ENCODE results near the gene CAPG. TPM values are rescaled to one million over a fixed set of nuclear protein-coding genes. Genes with fewer than 3 reads are reported as not detected.

Gene CAPG, protein sequence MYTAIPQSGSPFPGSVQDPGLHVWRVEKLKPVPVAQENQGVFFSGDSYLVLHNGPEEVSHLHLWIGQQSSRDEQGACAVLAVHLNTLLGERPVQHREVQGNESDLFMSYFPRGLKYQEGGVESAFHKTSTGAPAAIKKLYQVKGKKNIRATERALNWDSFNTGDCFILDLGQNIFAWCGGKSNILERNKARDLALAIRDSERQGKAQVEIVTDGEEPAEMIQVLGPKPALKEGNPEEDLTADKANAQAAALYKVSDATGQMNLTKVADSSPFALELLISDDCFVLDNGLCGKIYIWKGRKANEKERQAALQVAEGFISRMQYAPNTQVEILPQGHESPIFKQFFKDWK
- polyA plus RNA-seq (466 to 683 TPM (median 503 TPM) in 3 replicates), polyA minus RNA-seq (216 to 344 TPM (median 339 TPM) in 3 replicates)
- 123 TPM for polyA plus RNA-seq (2011; ENCODE audit: low read depth)
- 321 and 549 TPM in 2 replicates for polyA plus RNA-seq (2011; cell fraction: cytosol; rRNA removed)
- 232 and 338 TPM in 2 replicates for polyA plus RNA-seq (2011; cell fraction: nucleus; rRNA removed)
- polyA plus RNA-seq (2012; ENCODE audit: low replicate concordance), result 352 and 538 TPM in 2 replicates
- polyA minus RNA-seq (2011; cell fraction: cytosol; rRNA and poly(A)+ RNA removed), result 273 TPM
- 94.0 and 95.3 TPM in 2 replicates for polyA minus RNA-seq (2011; cell fraction: nucleus; rRNA and poly(A)+ RNA removed)

DNA sequence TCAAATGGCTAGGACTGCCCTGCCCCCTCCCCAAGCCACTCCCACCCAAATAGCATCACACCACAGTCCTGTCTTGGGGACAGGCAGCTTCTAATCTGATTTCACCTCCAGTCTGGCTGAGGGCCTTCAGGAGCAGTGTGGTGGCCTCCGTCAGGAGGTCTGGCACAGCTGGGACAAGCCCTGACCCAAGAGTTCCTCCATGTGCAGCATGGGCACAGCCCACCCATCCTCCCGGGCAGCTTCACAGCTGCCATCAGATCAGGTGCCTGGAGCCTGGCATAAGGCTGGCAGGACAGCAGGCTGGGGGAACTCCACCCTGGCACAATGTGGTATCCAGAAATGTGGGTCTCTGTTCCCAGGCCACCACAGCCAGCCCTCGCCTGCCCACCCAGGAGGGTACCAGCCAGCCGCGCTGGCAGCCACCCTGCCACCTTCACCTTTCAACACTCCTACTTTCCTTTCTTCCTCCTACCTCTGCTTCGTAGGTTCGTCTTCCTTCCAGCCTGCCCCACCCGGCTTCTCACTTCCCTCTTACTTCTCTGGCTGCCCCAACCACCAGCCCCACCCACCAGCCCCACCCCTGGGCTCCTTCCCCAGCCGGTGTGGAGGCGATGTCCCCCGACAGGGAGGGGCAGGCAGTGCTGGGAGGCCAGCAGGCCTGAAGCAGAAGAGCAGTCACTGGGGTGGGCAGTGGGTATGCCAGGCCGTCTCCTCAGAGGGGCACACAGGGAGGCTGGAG lies at the start of gene CAPG:
CAPG (minus strand) TSS at position 522 of the 739 bp plus-strand sequence. CDS start 8,221 bp downstream, outside the sequence.
- no peak for FAIRE-seq
- H3K27ac ChIP-seq (ENCODE audit: control insufficient read depth, insufficient read depth, low read length), result peak within 1 kb of the TSS; percentile 71

DNA sequence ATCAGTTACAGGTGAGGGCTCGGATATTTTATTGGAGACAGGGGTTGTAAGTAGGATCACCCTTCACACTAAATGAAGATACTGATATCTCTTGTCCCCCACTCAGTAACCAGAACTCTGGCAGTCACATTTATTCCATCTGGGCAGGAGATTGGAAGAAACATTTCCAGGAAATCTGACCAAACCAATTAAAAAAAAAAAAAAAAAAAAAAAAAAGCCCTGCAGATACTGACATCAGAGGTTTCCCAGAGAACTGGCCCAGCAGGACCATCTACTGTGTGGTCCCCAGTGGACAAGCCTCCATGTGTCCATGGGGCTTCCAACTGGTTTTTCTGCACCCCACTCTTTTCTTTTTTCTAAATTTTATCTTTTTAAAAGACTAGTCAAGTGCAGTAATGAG lies 49.6 kb upstream of the CAPG start:
- TF ChIP-seq CTCF (optimal IDR thresholded peaks at IDR 0.05 in 1 of 3, IDR thresholded peaks at IDR 0.05 in 1 of 3, conservative IDR thresholded peaks at IDR 0.05 in 1 of 3; ENCODE audit: extremely low read depth in 1 of 3, insufficient read depth in 2 of 3, low read length in 3 of 3) (no peak), EZH2 (IDR thresholded peaks at IDR 0.05; ENCODE audit: low read length) (no peak)
- Histone ChIP-seq H3K27ac (ENCODE audit: control insufficient read depth, insufficient read depth, low read length) (no peak overlapping the region), H3K9ac (ENCODE audit: control insufficient read depth, extremely low read depth, insufficient read depth, low read length) (no peak overlapping the region), H3K79me2 (ENCODE audit: control insufficient read depth, insufficient read depth, low read length) (no peaks in the 10 kb centered on the region), H3K9me1 (ENCODE audit: control insufficient read depth, extremely low read depth, insufficient read depth, low read length) (no peaks in the 10 kb centered on the region), H3K4me1 (ENCODE audit: control insufficient read depth, extremely low read depth, insufficient read depth, low read length) (peaks cover 18% of the 10 kb centered on the region), H2AFZ (ENCODE audit: control insufficient read depth, low read length) (no peak overlapping the region), H3K36me3 (ENCODE audit: control insufficient read depth in 2 of 2, extremely low read depth in 1 of 2, insufficient read depth in 2 of 2, low read length in 2 of 2) (no peaks in the 10 kb centered on the region), H3K4me3 (ENCODE audit: control insufficient read depth in 2 of 3, extremely low read depth in 1 of 3, insufficient read depth in 2 of 3, low read depth in 1 of 3, low read length in 3 of 3) (no peak overlapping the region), H3K27me3 (ENCODE audit: control insufficient read depth, extremely low read depth, insufficient read depth, low read length) (no peaks in the 10 kb centered on the region), H3K4me2 (ENCODE audit: control insufficient read depth, extremely low read depth, insufficient read depth, low read depth, low read length) (no peak overlapping the region), H3K9me3 (ENCODE audit: control insufficient read depth, low read depth, low read length) (no peaks in the 10 kb centered on the region), H4K20me1 (ENCODE audit: control insufficient read depth, extremely low read depth, insufficient read depth, low read length) (no peaks in the 10 kb centered on the region)
- DNase-seq (ENCODE audit: low read depth, low spot score) (no peak), FAIRE-seq (no peak)
- dilution Hi-C loops (cut with MboI; ENCODE audit: extremely low pct_ligation_motif_present, low sequenced_read_pairs), result no loop called here

More for the DNA sequence above, at the start of gene CAPG:
- Histone ChIP-seq H3K4me1 (ENCODE audit: control insufficient read depth, extremely low read depth, insufficient read depth, low read length) (peaks cover 31% of the 10 kb centered on the region), H3K9ac (ENCODE audit: control insufficient read depth, extremely low read depth, insufficient read depth, low read length) (peak within 1 kb of the TSS; percentile 71), H3K4me3 (ENCODE audit: control insufficient read depth in 2 of 3, extremely low read depth in 1 of 3, insufficient read depth in 2 of 3, low read depth in 1 of 3, low read length in 3 of 3) (peak within 1 kb of the TSS; percentile 30 to 49 (median 47)), H3K9me1 (ENCODE audit: control insufficient read depth, extremely low read depth, insufficient read depth, low read length) (peaks cover 3% of the 10 kb centered on the region), H3K27me3 (ENCODE audit: control insufficient read depth, extremely low read depth, insufficient read depth, low read length) (no peaks in the 10 kb centered on the region), H3K4me2 (ENCODE audit: control insufficient read depth, extremely low read depth, insufficient read depth, low read depth, low read length) (peak within 1 kb of the TSS; percentile 82), H3K79me2 (ENCODE audit: control insufficient read depth, insufficient read depth, low read length) (peaks cover 75% of the 10 kb centered on the region), H2AFZ (ENCODE audit: control insufficient read depth, low read length) (peak within 1 kb of the TSS; percentile 51), H3K9me3 (ENCODE audit: control insufficient read depth, low read depth, low read length) (no peaks in the 10 kb centered on the region), H3K36me3 (ENCODE audit: control insufficient read depth in 2 of 2, extremely low read depth in 1 of 2, insufficient read depth in 2 of 2, low read length in 2 of 2) (peaks cover 2 to 10% of the 10 kb centered on the region in 2 experiments), H4K20me1 (ENCODE audit: control insufficient read depth, extremely low read depth, insufficient read depth, low read length) (no peaks in the 10 kb centered on the region)
- dilution Hi-C loops (cut with MboI; ENCODE audit: extremely low pct_ligation_motif_present, low sequenced_read_pairs), result no loop called here
- TF ChIP-seq EZH2 (IDR thresholded peaks at IDR 0.05; ENCODE audit: low read length) (no peak), CTCF (optimal IDR thresholded peaks at IDR 0.05 in 1 of 3, IDR thresholded peaks at IDR 0.05 in 1 of 3, conservative IDR thresholded peaks at IDR 0.05 in 1 of 3; ENCODE audit: extremely low read depth in 1 of 3, insufficient read depth in 2 of 3, low read length in 3 of 3) (no peak)
- DNase-seq (ENCODE audit: low read depth, low spot score), result no peak

Data from keratinocyte (primary cell).